ENCODE data around the gene CD7. TPM values are rescaled to one million over a fixed set of nuclear protein-coding genes. Genes with fewer than 3 reads are reported as not detected.

The CD7 gene
- total RNA-seq, 4 donors from 2014 or later, result 11.6 to 15.4 (median 15.2) TPM; not detected in 1

- Histone ChIP-seq H3K4me1 (peaks cover 13 to 72% (median 38%) of the 10 kb centered on the region in 4 donors), H3K36me3 (peaks cover 0 to 31% (median 0%) of the 10 kb centered on the region in 3 donors), H3K9me3 (no peaks in the 10 kb centered on the region), H3K27me3 (no peaks in the 10 kb centered on the region), H3K4me3 (peak overlapping the region in 1 of 4 donors; percentile 89), H3K27ac (peak overlapping the region; percentile 25 to 100 (median 63))
- no peak for DNase-seq
- no peak for TF ChIP-seq POLR2A (IDR thresholded peaks at IDR 0.05)
- TF ChIP-seq CTCF (IDR thresholded peaks at IDR 0.05), result no peak
Measured at GRCh38 chr17:82270651-82271050, 46.8 kb downstream of the CD7 start.

GRCh38 chr17:82269882-82270500 is 47.4 kb downstream of the CD7 start:
- H3K4me3 ChIP-seq, result peak overlapping the region in 1 of 4 donors; percentile 89
- DNase-seq, result no peak
- H3K27me3 ChIP-seq, result no peaks in the 10 kb centered on the region
- H3K27ac ChIP-seq, result peak overlapping the region; percentile 26 to 100 (median 96)
- no peaks in the 10 kb centered on the region for H3K9me3 ChIP-seq
- no peak for TF ChIP-seq CTCF (IDR thresholded peaks at IDR 0.05)
- TF ChIP-seq POLR2A (IDR thresholded peaks at IDR 0.05), result no peak
- peaks cover 0 to 38% (median 0%) of the 10 kb centered on the region in 3 donors for H3K36me3 ChIP-seq
- peaks cover 13 to 72% (median 38%) of the 10 kb centered on the region in 4 donors for H3K4me1 ChIP-seq

- peak overlapping the region; percentile 26 to 100 (median 96) for H3K27ac ChIP-seq
- DNase-seq, result peak in 2 of 3 donors; percentile 82 to 84
- peaks cover 13 to 70% (median 38%) of the 10 kb centered on the region in 4 donors for H3K4me1 ChIP-seq
- TF ChIP-seq CTCF (IDR thresholded peaks at IDR 0.05), result no peak
- TF ChIP-seq POLR2A (IDR thresholded peaks at IDR 0.05), result no peak
- H3K36me3 ChIP-seq, result peaks cover 0 to 45% (median 0%) of the 10 kb centered on the region in 3 donors
- no peaks in the 10 kb centered on the region for H3K9me3 ChIP-seq
- no peaks in the 10 kb centered on the region for H3K27me3 ChIP-seq
- H3K4me3 ChIP-seq, result no peak overlapping the region
Measured at GRCh38 chr17:82269138-82269881, 48.1 kb downstream of the CD7 start.

GRCh38 chr17:82267575-82268379 is 49.6 kb downstream of the CD7 start:
- Histone ChIP-seq H3K9me3 (no peaks in the 10 kb centered on the region), H3K27ac (peak overlapping the region; percentile 65 to 100 (median 96)), H3K4me1 (peaks cover 13 to 64% (median 35%) of the 10 kb centered on the region in 4 donors), H3K36me3 (peaks cover 0 to 60% (median 0%) of the 10 kb centered on the region in 3 donors), H3K27me3 (no peaks in the 10 kb centered on the region), H3K4me3 (peak overlapping the region in 2 of 4 donors; percentile 20 to 43)
- TF ChIP-seq POLR2A (IDR thresholded peaks at IDR 0.05), result peak; percentile 47 to 59
- TF ChIP-seq CTCF (IDR thresholded peaks at IDR 0.05), result peak in 1 of 6 experiments; percentile 4
- DNase-seq, result peak; percentile 57 to 95 (median 95)

GRCh38 chr17:82266142-82266541 is 51.3 kb downstream of the CD7 start:
- Histone ChIP-seq H3K36me3 (peaks cover 0 to 66% (median 2%) of the 10 kb centered on the region in 3 donors), H3K4me1 (peaks cover 13 to 53% (median 25%) of the 10 kb centered on the region in 4 donors), H3K9me3 (no peaks in the 10 kb centered on the region), H3K4me3 (no peak overlapping the region), H3K27me3 (no peaks in the 10 kb centered on the region), H3K27ac (peak overlapping the region in 3 of 4 donors; percentile 93 to 100 (median 100))
- TF ChIP-seq CTCF (IDR thresholded peaks at IDR 0.05) (no peak), POLR2A (IDR thresholded peaks at IDR 0.05) (no peak)
- no peak for DNase-seq
